T-cell (primary cell): Measurements from ENCODE around the gene ELANE. TPM values are rescaled to one million over a fixed set of nuclear protein-coding genes. Genes with fewer than 3 reads are reported as not detected.
A peak's percentile ranks its signal among the peaks of the same experiment; 100 is the strongest.

Experiments used
- ATAC-seq, 4 experiments: fragments of 200-7000 bp in 3 of 4; fragments of 150-1000 bp in 1 of 4; cut with Tn5 transposase; replicated peaks in 1 of 4; 1 replicate in 3 of 4; 2 replicates in 1 of 4; pipeline ENCODE4 v1.10.0; 2021; ENCODE audit warnings: moderate library complexity in 3 of 4, mild to moderate bottlenecking in 2 of 4, moderate number of reproducible peaks in 1 of 4
- CTCF ChIA-PET, 2 donors: fragments of 300-600 bp; sonication (Branson Sonifier 250); formaldehyde crosslinking; loops; one replicate each; lab custom pipeline; 2022; ENCODE audit warnings: antibody characterized with exemption in 2 of 2; lab: Charles Lee
- POLR2A ChIA-PET, 2 donors: fragments of 300-600 bp; sonication (Branson Sonifier 250); formaldehyde crosslinking; loops; one replicate each; lab custom pipeline; 2022; ENCODE audit warnings: antibody characterized with exemption in 2 of 2; lab: Charles Lee
- DNase-seq, 35 experiments: peaks; one replicate each; pipeline versions ENCODE4 v3.0.0 to v3.0.0-alpha.2; 2013 to 2023
- H3K27ac ChIP-seq: one replicate; pipeline ENCODE4 v1.5.1; 2013; ENCODE audit warnings: low read length
- H3K27me3 ChIP-seq, 2 experiments: replicated peaks in 1 of 2; 1 replicate in 1 of 2; 2 replicates in 1 of 2; pipeline versions ENCODE4 v1.6.1 to v1.7.0; 2013; ENCODE audit warnings: low read length in 1 of 2, mixed read lengths in 1 of 2; ENCODE audit not compliant: control insufficient read depth in 2 of 2, insufficient read depth in 2 of 2; ENCODE audit errors: extremely low read depth in 1 of 2
- H3K36me3 ChIP-seq, 2 donors: 1 replicate in 1 of 2; 2 replicates in 1 of 2; pipeline versions ENCODE4 v1.6.1 to v1.7.0; 2013; ENCODE audit warnings: low read length in 1 of 2; ENCODE audit not compliant: control insufficient read depth in 2 of 2, insufficient read depth in 1 of 2; ENCODE audit errors: extremely low read depth in 1 of 2
- H3K4me1 ChIP-seq, 2 experiments: 1 replicate in 1 of 2; 2 replicates in 1 of 2; pipeline versions ENCODE4 v1.6.1 to v1.7.0; 2013; ENCODE audit warnings: low read length in 2 of 2, mixed read lengths in 1 of 2; ENCODE audit not compliant: insufficient read depth in 2 of 2, control insufficient read depth in 1 of 2; ENCODE audit errors: extremely low read depth in 1 of 2
- H3K4me3 ChIP-seq, 2 donors: 1 replicate in 1 of 2; 2 replicates in 1 of 2; pipeline versions ENCODE4 v1.5.1 to v1.7.0; 2013; ENCODE audit warnings: mild to moderate bottlenecking in 2 of 2, low read length in 1 of 2, moderate library complexity in 1 of 2; ENCODE audit not compliant: control insufficient read depth in 1 of 2; ENCODE audit errors: extremely low read depth in 1 of 2
- H3K9me3 ChIP-seq: 2 replicates; pipeline ENCODE4 v1.7.0; 2013
- H3K27ac Mint-ChIP-seq, 2 donors: one replicate each; pipeline ENCODE4 v1.8.0; 2020 to 2021; ENCODE audit warnings: mild to moderate bottlenecking in 2 of 2, mixed read lengths in 2 of 2
- H3K27me3 Mint-ChIP-seq, 2 donors: one replicate each; pipeline ENCODE4 v1.8.0; 2021 to 2022; ENCODE audit warnings: mixed read lengths in 2 of 2
- H3K36me3 Mint-ChIP-seq: one replicate; pipeline ENCODE4 v1.8.0; 2021; ENCODE audit warnings: mixed read lengths
- H3K4me1 Mint-ChIP-seq, 3 donors: one replicate each; pipeline ENCODE4 v1.8.0; 2020 to 2022; ENCODE audit warnings: mixed read lengths in 3 of 3, mild to moderate bottlenecking in 1 of 3
- H3K4me3 Mint-ChIP-seq, 3 donors: one replicate each; pipeline ENCODE4 v1.8.0; 2020 to 2022; ENCODE audit warnings: mild to moderate bottlenecking in 3 of 3, mixed read lengths in 3 of 3, moderate library complexity in 3 of 3
- H3K9me3 Mint-ChIP-seq, 3 donors: one replicate each; pipeline ENCODE4 v1.8.0; 2020 to 2022; ENCODE audit warnings: mixed read lengths in 3 of 3
- WGBS: methylation state at CpG from one replicate; pipeline ENCODE4 v1.1.5; 2013; ENCODE audit warnings: missing lambda C conversion rate; ENCODE audit not compliant: insufficient coverage; 5-methylcytosine and 5-hydroxymethylcytosine counted together
- total RNA-seq, 35 experiments: library from RNA in 6 of 35; stranded (reverse) in 6 of 35; fragments of 120-200 nt in 1 of 35; gene quantifications; one replicate each; pipeline versions ENCODE4 v1.2.1 to v1.2.4 and lab custom pipeline; 2013 to 2026

ELANE gene
- total RNA-seq, 5 donors from 2014 or later (not counting 1 experiment from before 2014, with no cell fraction given) = 0.83 TPM; not detected in 4

DNA sequence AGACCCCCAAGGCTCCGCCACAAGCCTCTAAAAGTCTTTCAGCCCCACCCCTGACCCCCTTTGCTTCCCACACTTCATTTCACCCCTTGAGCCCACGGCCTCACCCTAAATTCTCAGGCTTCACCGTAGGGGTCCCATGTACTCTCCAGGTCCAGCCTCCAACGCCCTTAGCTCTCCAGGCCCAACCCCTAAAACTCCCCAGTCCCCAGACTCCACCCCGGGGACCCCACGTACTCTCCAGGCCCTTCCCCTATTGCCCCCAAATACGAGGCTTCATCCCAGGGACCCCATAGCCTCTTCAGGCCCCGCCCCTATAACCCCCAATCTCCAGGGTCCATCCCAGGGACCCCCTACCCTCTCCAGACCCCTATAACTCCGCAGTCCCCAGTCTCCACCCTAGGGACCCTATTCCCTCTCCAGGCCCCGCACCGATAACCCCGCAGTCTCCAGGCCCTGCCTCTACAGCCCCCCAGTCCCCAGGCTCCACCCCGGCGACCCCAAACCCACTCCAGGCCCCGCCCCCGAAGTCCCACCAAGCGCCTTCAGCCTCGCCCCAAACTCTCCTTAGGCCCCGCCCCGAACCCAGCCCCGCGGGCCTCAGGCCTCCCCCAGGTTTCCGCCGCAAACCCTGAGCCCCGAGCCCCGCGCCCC is 40.3 kb downstream of the ELANE start:
- Mint-ChIP-seq H3K4me1 (peaks cover 14 to 54% (median 23%) of the 10 kb centered on the region in 3 donors), H3K36me3 (peaks cover 12% of the 10 kb centered on the region), H3K27ac (peak overlapping the region; percentile 68 to 79), H3K27me3 (peaks cover 0 to 4% of the 10 kb centered on the region in 2 donors), H3K9me3 (no peaks in the 10 kb centered on the region), H3K4me3 (peak overlapping the region; percentile 73 to 87 (median 78))
- H3K4me3 ChIP-seq = peak overlapping the region; percentile 64 to 71
- ChIA-PET POLR2A (no interaction called here), CTCF (interaction anchor here in 1 of 2 donors (1.2 kb wide), 2 partner anchors 19 to 29 kb away, joined by 4 to 5 read pairs; no protein-coding TSS in a partner anchor)
- peak overlapping the region; percentile 67 for H3K27ac ChIP-seq
- 6% methylated on average over 23 of the region's 27 CpGs for WGBS
- no peaks in the 10 kb centered on the region for H3K9me3 ChIP-seq
- H3K27me3 ChIP-seq = no peaks in the 10 kb centered on the region
- peaks cover 0 to 54% of the 10 kb centered on the region in 2 experiments for H3K4me1 ChIP-seq
- peak in 2 of 35 experiments; percentile 21 to 39 for DNase-seq
- ATAC-seq = no peak
- peaks cover 16 to 34% of the 10 kb centered on the region in 2 donors for H3K36me3 ChIP-seq

DNA sequence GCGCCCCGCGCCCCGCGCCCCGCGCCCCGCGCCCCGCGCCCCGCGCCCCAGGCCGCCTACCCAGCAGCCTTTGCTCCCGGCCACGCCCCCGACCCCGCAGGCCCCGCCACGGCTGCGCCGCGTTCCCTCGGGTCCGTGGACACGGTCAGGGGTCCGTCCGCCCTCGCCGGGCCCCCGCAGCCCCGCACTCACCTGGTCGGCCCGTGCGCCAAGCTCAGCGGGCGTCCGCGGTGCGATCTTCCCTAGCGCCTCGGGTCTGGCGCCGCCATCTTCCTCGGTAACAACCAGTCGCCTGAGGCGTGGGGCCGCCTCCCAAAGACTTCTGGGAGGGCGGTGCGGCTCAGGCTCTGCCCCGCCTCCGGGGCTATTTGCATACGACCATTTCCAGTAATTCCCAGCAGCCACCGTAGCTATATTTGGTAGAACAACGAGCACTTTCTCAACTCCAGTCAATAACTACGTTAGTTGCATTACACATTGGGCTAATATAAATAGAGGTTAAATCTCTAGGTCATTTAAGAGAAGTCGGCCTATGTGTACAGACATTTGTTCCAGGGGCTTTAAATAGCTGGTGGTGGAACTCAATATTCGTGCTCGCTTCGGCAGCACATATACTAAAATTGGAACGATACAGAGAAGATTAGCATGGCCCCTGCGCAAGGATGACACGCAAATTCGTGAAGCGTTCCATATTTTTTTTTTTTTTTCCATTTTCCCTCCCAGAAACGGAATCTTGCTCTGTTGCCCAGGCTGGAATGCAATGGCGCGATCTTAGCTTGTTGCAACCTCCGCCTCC is 41.0 kb downstream of the ELANE start, which contains the start of the genes MED16 and RNU6-9:
MED16 (minus strand) TSS at position 294 of the 796 bp plus-strand sequence. CDS start 2,056 bp downstream, outside the sequence.
RNU6-9 (plus strand) TSS at position 591 of the 796 bp plus-strand sequence.
- peaks cover 14 to 51% (median 23%) of the 10 kb centered on the region in 3 donors for H3K4me1 Mint-ChIP-seq
- H3K36me3 Mint-ChIP-seq = peaks cover 12% of the 10 kb centered on the region
- POLR2A ChIA-PET = interaction anchor here in 1 of 2 donors (0.8 to 1.2 kb wide), 2 partner anchors 12 to 121 kb away, joined by 3 to 6 read pairs; no protein-coding TSS in a partner anchor
- no peaks in the 10 kb centered on the region for H3K9me3 ChIP-seq
- H3K4me1 ChIP-seq = peaks cover 0 to 46% of the 10 kb centered on the region in 2 experiments
- peak within 1 kb of the TSS; percentile 89 for H3K27ac ChIP-seq
- DNase-seq (peak; percentile 83 to 96 (median 89)), ATAC-seq (peak; percentile 80 to 92 (median 88))
- H3K27ac Mint-ChIP-seq = peak within 1 kb of the TSS; percentile 99 to 100
- WGBS = 2% methylated on average over 60 of the region's 69 CpGs
- H3K27me3 Mint-ChIP-seq = peaks cover 0 to 4% of the 10 kb centered on the region in 2 donors
- CTCF ChIA-PET = interaction anchor here in 1 of 2 donors (0.9 to 1.2 kb wide), 4 partner anchors 14 to 30 kb away, joined by 3 to 5 read pairs (median 4); no protein-coding TSS in a partner anchor
- H3K36me3 ChIP-seq = peaks cover 11 to 36% of the 10 kb centered on the region in 2 donors
- peak within 1 kb of the TSS; percentile 85 to 93 (median 87) for H3K4me3 Mint-ChIP-seq
- H3K4me3 ChIP-seq = peak within 1 kb of the TSS; percentile 64 to 75
- no peaks in the 10 kb centered on the region for H3K27me3 ChIP-seq
- no peaks in the 10 kb centered on the region for H3K9me3 Mint-ChIP-seq

DNA sequence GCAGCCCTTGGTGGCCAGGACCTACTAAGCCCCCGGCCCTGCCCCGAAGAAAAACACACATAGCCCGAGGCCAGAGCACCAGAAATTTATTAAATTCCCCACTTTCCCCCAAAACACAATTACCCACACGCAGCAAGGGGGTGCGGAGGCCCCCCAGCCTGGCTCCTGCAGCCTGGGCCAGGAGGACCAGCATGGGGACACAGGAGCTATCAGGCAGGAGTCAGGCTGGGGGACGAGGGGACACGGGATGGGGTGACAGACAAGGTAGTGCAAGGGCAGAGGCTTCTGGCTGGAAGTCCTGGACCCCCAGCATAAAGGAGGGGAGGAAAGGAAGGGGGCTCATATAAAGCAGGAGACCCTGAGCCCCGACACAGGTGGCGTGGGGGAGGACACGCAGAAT is 44.3 kb downstream of the ELANE start:
- DNase-seq (no peak), ATAC-seq (no peak)
- Histone ChIP-seq H3K36me3 (peaks cover 3 to 40% of the 10 kb centered on the region in 2 donors), H3K27me3 (no peaks in the 10 kb centered on the region), H3K9me3 (no peaks in the 10 kb centered on the region), H3K4me3 (no peak overlapping the region), H3K27ac (no peak overlapping the region), H3K4me1 (peaks cover 0 to 50% of the 10 kb centered on the region in 2 experiments)
- peak overlapping the region in 1 of 2 donors; percentile 52 for H3K27ac Mint-ChIP-seq
- H3K27me3 Mint-ChIP-seq = peaks cover 0 to 4% of the 10 kb centered on the region in 2 donors
- H3K36me3 Mint-ChIP-seq = peaks cover 9% of the 10 kb centered on the region
- no peak overlapping the region for H3K4me3 Mint-ChIP-seq
- CTCF ChIA-PET = no interaction called here
- POLR2A ChIA-PET = no interaction called here
- WGBS = 89% methylated on average over 6 of the region's 10 CpGs
- H3K9me3 Mint-ChIP-seq = no peaks in the 10 kb centered on the region
- H3K4me1 Mint-ChIP-seq = peaks cover 14 to 41% (median 22%) of the 10 kb centered on the region in 3 donors

DNA sequence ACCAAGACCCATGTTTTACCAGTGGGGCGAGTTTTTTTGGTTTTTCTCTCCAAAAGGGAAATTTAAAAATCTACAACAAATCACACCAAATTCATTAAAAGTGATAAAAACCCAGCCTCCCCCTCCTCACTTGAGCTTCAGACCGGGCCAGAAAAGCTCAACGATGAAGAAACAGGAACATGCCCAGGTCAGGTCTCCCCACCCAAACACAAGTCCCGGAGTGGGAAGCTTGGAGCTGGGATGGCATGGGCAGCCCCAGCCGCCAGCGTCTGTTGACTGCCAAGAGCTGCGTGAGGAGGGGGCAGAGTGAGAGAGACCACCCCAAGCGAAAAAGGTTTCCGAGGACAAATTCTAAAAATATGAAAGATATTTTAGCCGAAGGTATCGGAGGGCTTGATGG is 44.9 kb downstream of the ELANE start:
- H3K27ac Mint-ChIP-seq = peak overlapping the region in 1 of 2 donors; percentile 43
- Histone ChIP-seq H3K27me3 (no peaks in the 10 kb centered on the region), H3K27ac (no peak overlapping the region), H3K4me1 (peaks cover 0 to 46% of the 10 kb centered on the region in 2 experiments), H3K9me3 (no peaks in the 10 kb centered on the region), H3K4me3 (no peak overlapping the region), H3K36me3 (peaks cover 3 to 46% of the 10 kb centered on the region in 2 donors)
- CTCF ChIA-PET = no interaction called here
- H3K36me3 Mint-ChIP-seq = peaks cover 9% of the 10 kb centered on the region
- WGBS = 100% methylated on average over 8 of the region's 11 CpGs
- DNase-seq (no peak), ATAC-seq (no peak)
- peaks cover 14 to 44% (median 24%) of the 10 kb centered on the region in 3 donors for H3K4me1 Mint-ChIP-seq
- H3K27me3 Mint-ChIP-seq = peaks cover 0 to 4% of the 10 kb centered on the region in 2 donors
- H3K9me3 Mint-ChIP-seq = no peaks in the 10 kb centered on the region
- POLR2A ChIA-PET = no interaction called here
- H3K4me3 Mint-ChIP-seq = no peak overlapping the region

DNA sequence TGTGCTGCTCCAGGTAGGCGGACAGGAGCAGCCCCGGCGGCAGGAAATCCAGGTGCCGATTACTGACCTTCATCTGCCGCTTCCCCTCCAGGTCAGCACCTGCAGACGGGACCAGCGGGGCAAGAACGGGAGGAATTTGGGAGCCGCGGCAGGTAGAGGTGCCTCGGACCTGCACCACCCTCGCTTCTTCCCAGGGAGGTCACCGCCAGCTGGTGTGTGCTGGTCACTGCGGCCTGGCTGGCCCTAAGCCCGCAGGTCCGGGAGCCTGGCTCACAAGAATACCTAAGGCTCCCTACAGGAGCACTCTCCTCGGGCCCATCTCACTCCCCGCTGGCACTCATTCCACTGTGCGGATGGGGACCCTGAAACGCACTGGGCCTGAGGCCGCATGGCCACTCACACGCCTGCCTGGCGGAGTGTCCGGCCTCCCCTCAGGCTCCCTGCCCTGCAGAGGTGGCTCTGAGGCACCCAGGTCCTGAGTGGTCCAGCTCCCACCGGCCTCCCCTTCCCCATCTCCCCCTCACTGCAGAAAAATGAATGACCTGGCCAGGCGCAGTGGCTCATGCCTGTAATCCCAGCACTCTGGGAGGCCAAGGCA is 45.4 kb downstream of the ELANE start:
- CTCF ChIA-PET = interaction anchor here in 1 of 2 donors (0.7 kb wide), 2 partner anchors 14 to 271 kb away, joined by 4 to 6 read pairs; no protein-coding TSS in a partner anchor
- Histone ChIP-seq H3K9me3 (no peaks in the 10 kb centered on the region), H3K4me3 (no peak overlapping the region), H3K27ac (no peak overlapping the region), H3K36me3 (peaks cover 5 to 49% of the 10 kb centered on the region in 2 donors), H3K27me3 (no peaks in the 10 kb centered on the region), H3K4me1 (peaks cover 0 to 44% of the 10 kb centered on the region in 2 experiments)
- no peak for DNase-seq
- POLR2A ChIA-PET = no interaction called here
- Mint-ChIP-seq H3K36me3 (peaks cover 9% of the 10 kb centered on the region), H3K27me3 (peaks cover 0 to 4% of the 10 kb centered on the region in 2 donors), H3K4me1 (peaks cover 17 to 45% (median 26%) of the 10 kb centered on the region in 3 donors), H3K4me3 (no peak overlapping the region), H3K9me3 (no peaks in the 10 kb centered on the region), H3K27ac (no peak overlapping the region)
- 94% methylated on average over 25 of the region's 26 CpGs for WGBS
- no peak for ATAC-seq
